ENCODE results near the gene MLLT10.
"Not testable (repeated sequence)": the region's sequence is repeated elsewhere in the genome, so short reads cannot be mapped to it uniquely, and the experiment has no call there.

Gene MLLT10

GRCh38 chr10:21579291-21579690 is 45.3 kb downstream of the MLLT10 start:
- no peak for DNase-seq (ENCODE audit: low spot score)

GRCh38 chr10:21581421-21581834 is 47.4 kb downstream of the MLLT10 start:
- not testable (repeated sequence) for DNase-seq (ENCODE audit: low spot score)

GRCh38 chr10:21584834-21585530 is 51.0 kb downstream of the MLLT10 start:
- no peak for DNase-seq (ENCODE audit: low spot score)

GRCh38 chr10:21587391-21587790 is 53.4 kb downstream of the MLLT10 start:
- DNase-seq (ENCODE audit: low spot score) = no peak

- not testable (repeated sequence) for DNase-seq (ENCODE audit: low spot score)
Observed at GRCh38 chr10:21588159-21588558, 54.1 kb downstream of the MLLT10 start.

GRCh38 chr10:21593986-21594385 is 60.0 kb downstream of the MLLT10 start:
- DNase-seq (ENCODE audit: low spot score) = no peak

- no peak for DNase-seq (ENCODE audit: low spot score)
Observed at GRCh38 chr10:21599582-21599981, 65.5 kb downstream of the MLLT10 start.

GRCh38 chr10:21600804-21601433 is 66.9 kb downstream of the MLLT10 start:
- no peak for DNase-seq (ENCODE audit: low spot score)

- no peak for DNase-seq (ENCODE audit: low spot score)
Observed at GRCh38 chr10:21602313-21602712, 68.3 kb downstream of the MLLT10 start.

- no peak for DNase-seq (ENCODE audit: low spot score)
Observed at GRCh38 chr10:21603721-21604120, 69.7 kb downstream of the MLLT10 start.

GRCh38 chr10:21604651-21605050 is 70.6 kb downstream of the MLLT10 start:
- no peak for DNase-seq (ENCODE audit: low spot score)

GRCh38 chr10:21607907-21608306 is 73.9 kb downstream of the MLLT10 start:
- DNase-seq (ENCODE audit: low spot score) = no peak

- DNase-seq (ENCODE audit: low spot score) = no peak
Observed at GRCh38 chr10:21614000-21614399, 80.0 kb downstream of the MLLT10 start.

- no peak for DNase-seq (ENCODE audit: low spot score)
Observed at GRCh38 chr10:21617267-21617666, 83.2 kb downstream of the MLLT10 start.

- no peak for DNase-seq (ENCODE audit: low spot score)
Observed at GRCh38 chr10:21623291-21623690, 89.3 kb downstream of the MLLT10 start.

- not testable (repeated sequence) for DNase-seq (ENCODE audit: low spot score)
Observed at GRCh38 chr10:21624421-21624820, 90.4 kb downstream of the MLLT10 start.

GRCh38 chr10:21624951-21625350 is 90.9 kb downstream of the MLLT10 start:
- no peak for DNase-seq (ENCODE audit: low spot score)

- no peak for DNase-seq (ENCODE audit: low spot score)
Observed at GRCh38 chr10:21625623-21626229, 91.7 kb downstream of the MLLT10 start.

- no peak for DNase-seq (ENCODE audit: low spot score)
Observed at GRCh38 chr10:21626457-21627161, 92.6 kb downstream of the MLLT10 start.

- no peak for DNase-seq (ENCODE audit: low spot score)
Observed at GRCh38 chr10:21627331-21627730, 93.3 kb downstream of the MLLT10 start.

GRCh38 chr10:21628023-21628422 is 94.0 kb downstream of the MLLT10 start:
- no peak for DNase-seq (ENCODE audit: low spot score)

GRCh38 chr10:21628645-21629044 is 94.6 kb downstream of the MLLT10 start:
- not testable (repeated sequence) for DNase-seq (ENCODE audit: low spot score)
